Transverse colon (tissue), 4 donors: ENCODE results near the gene CEP95.

Experiments used
- POLR2AphosphoS5 ChIP-seq, 3 donors: sonication (generic); formaldehyde crosslinking; IDR thresholded peaks; one replicate each; pipeline ENCODE4 v1.6.1; 2016; ENCODE audit warnings: antibody characterized with exemption in 3 of 3
- TF ChIP-seq, protein P1 (sequence below), 5 experiments: fragments of 200-600 bp in 3 of 5; fragments of 450-650 bp in 2 of 5; sonication (generic) in 3 of 5; IDR thresholded peaks; 1 replicate in 2 of 5; 2 replicates in 3 of 5; pipeline ENCODE4 v1.5.1; 2016 to 2017; ENCODE audit warnings: antibody characterized with exemption in 5 of 5, inconsistent platforms in 3 of 5, mild to moderate bottlenecking in 2 of 5, moderate library complexity in 1 of 5

DNA sequence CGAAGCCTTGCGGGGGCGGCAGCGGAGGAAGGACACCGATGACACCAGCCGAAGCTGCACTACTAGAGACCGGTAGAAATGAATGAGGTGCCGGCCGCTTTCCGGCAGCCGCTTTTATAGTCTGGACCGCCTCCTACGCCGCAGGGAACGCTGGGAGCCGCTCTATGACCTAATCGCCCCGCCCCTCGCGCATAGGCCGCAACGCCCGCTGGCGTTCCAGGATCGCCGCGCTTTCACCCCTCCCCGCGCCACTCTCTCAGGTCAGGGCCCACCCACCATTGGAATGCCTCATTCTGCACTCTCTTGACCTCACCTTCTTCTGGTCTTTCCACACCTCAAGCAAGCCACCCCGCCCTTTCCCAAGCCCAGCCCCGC lies 589 bp upstream of the CEP95 start, which contains the start of gene DDX5:
- TF ChIP-seq, protein P1, sequence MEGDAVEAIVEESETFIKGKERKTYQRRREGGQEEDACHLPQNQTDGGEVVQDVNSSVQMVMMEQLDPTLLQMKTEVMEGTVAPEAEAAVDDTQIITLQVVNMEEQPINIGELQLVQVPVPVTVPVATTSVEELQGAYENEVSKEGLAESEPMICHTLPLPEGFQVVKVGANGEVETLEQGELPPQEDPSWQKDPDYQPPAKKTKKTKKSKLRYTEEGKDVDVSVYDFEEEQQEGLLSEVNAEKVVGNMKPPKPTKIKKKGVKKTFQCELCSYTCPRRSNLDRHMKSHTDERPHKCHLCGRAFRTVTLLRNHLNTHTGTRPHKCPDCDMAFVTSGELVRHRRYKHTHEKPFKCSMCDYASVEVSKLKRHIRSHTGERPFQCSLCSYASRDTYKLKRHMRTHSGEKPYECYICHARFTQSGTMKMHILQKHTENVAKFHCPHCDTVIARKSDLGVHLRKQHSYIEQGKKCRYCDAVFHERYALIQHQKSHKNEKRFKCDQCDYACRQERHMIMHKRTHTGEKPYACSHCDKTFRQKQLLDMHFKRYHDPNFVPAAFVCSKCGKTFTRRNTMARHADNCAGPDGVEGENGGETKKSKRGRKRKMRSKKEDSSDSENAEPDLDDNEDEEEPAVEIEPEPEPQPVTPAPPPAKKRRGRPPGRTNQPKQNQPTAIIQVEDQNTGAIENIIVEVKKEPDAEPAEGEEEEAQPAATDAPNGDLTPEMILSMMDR (IDR thresholded peaks at IDR 0.05): no peak
- peak; percentile 99 to 100 (median 100) for TF ChIP-seq POLR2AphosphoS5 (IDR thresholded peaks at IDR 0.05)
